DMS79 (cell line): ENCODE measurements around the gene ABTB2.

ENCODE experiments used
- DNase-seq: peaks from one replicate; lab custom pipeline; 2025; lab: John Stamatoyannopoulos, UW

Gene ABTB2

GRCh38 chr11:34111722-34112270, 246.0 kb downstream of the ABTB2 start:
- DNase-seq = no peak

GRCh38 chr11:34105957-34106504, 251.8 kb downstream of the ABTB2 start:
- DNase-seq = no peak

- DNase-seq = peak; percentile 99
Observed at GRCh38 chr11:34105079-34105956, 252.5 kb downstream of the ABTB2 start, which contains the start of gene NAT10. Gene NAT10 (plus strand): TSS chr11:34105629. CDS start chr11:34108226, 2,597 bp downstream.

GRCh38 chr11:34104680-34105078, 253.1 kb downstream of the ABTB2 start:
- no peak for DNase-seq
